NCI-H69 (cell line): Measurements from ENCODE around the gene DNAH8.

ENCODE experiments used
- DNase-seq: peaks from one replicate; lab custom pipeline; 2025; lab: John Stamatoyannopoulos, UW

DNAH8 gene

DNA sequence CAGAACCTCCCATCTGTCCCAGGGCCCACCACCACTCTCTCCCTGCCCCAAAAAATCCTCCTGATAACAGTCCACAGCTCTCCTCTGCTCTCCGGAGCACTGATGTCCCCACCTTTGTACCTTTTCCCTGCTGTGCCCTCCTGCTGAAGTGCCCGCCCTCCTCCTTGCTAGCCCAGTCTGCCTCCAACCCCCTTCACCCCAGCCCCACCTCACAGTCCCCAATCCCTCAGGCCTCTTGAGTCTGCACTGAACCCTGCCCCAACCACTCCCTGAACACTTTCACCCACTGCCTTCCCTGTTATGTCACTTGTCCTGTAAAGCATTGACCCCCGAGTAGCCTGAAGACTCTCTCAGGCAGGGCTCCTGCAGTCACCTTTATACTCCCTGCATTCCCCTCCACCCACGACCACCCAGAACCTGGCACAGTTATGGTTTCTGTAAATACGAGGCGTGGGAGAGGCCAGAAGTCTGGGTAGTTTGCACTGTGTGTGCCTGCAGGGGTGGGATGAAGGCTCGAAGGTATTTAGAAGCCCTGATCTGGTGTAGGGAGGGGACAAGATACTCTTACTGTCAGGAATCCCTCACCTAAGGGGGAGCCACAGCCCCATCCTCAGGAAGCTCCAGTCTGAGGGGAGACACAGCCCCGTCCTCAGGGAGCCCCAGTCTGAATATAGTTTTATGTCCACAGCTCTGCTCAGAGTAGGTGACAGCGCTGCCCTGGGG lies 338.9 kb downstream of the DNAH8 start:
- no peak for DNase-seq

DNA sequence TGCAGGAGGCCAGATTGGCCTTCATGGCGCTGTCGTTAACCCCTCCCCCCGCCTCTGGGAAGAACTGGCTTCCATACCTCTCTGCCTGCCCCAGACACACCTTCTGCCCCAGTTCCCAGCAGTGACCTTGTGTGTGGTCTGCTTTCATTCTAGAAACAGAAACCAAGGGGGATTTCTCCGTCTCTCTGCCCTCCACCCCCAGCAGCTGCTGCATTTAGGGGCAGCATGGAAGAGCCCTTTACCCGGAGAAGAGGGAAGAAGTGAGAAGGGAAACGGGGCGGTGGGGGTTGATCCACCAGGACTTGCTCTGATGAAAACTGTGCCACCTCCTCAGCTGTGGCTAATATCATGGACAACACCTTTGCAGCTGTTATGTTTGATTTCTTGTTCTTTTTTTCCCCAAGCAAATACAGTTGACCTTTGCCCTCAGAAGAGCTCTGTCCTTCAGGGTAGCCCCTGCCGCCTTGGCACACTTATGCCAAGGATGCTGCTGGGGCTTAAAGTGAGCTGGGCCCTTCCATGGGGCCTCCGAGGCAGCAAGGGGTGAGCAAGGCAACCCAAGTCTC lies 339.5 kb downstream of the DNAH8 start:
- no peak for DNase-seq

DNA sequence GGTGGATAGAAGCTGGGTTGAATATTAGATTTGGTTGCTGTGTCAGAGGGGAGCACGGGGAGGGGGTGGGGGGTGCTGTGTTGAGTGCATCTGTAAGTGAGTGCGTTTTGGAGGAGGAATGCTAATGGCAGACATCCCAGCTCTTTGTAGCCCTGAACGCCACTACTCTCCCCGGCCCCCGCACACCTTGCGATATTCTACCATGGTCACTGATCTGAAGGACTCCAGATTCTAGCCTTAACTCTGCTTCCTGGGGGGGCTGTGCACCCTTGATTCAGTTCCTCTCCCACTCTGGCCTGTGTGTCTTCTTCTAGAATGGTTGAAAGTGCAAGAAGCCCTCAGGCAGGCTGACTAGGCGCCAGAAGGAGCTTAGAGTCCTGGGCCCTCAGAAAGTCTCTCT lies 340.6 kb downstream of the DNAH8 start:
- no peak for DNase-seq

DNA sequence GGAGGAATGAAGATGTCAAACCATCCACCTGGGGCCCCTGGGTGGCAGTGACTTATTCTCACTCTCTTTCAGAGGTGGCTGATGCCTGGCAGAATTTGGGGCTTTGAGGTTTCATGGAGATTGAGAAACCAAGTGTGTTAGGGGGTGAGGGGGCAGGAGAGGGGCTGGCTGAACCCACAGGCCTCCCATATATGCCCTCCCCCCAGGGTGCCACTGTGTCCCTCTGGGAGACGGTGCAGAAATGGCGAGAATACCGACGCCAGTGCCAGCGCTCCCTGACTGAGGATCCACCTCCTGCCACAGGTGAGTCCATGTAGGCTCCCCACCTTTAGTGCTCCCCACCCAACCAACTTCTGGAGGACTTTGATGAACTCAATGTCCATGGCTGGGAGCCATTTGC lies 341.1 kb downstream of the DNAH8 start:
- DNase-seq = no peak

DNA sequence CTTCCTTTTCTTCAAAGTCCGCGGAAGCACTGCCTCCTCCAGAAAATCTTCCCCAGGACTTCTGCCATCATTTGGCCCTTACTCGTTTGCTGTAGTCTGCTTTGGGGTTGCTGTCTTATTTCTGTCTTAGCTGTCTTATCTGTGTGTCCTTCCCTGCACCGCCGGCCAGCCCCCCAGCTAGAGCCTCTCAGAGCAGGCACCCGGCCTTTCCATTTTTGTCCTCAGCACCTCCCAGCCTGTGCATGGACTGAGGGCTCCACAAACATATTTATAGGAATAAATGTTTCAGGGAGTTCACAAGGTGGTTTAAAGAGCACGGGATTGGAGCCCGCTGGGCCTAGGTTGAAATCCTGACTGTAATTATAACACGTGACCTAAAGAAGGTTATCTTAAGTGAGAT lies 341.6 kb downstream of the DNAH8 start:
- no peak for DNase-seq

DNA sequence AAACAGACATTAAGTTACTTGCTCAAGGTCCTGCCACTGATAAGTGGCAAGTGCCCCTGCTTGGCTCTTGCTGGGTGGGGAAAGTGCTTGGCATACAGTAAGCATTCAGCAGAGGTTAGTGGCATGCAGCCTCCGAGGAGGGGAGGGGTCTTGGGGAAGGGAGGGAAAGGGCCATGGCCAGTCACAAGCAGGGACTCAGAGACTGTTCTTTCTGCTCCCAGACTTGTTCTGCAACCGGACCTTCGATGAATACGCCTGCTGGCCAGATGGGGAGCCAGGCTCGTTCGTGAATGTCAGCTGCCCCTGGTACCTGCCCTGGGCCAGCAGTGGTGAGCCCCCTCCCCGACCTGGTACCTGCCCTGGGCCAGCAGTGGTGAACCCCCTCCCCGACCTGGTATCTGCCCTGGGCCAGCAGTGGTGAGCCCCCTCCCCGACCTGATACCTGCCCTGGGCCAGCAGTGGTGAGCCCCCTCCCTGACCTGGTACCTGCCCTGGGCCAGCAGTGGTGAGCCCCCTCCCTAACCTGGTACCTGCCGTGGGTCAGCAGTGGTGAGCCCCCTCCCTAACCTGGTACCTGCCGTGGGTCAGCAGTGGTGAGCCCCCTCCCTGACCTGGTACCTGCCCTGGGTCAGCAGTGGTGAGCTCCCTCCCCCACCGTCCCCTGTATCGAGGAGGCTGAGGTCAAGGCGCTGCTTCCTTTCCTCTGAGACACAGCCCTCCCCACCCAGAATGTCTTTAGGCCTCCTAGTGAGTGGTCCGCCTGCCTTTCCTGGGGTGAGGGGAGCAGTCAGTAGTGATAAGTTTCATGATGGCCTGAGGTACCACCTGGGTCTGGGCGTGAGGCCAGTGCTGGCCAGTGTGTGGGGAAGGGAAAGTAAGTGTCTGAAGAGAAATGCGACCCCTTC lies 342.4 kb downstream of the DNAH8 start:
- DNase-seq = no peak

DNA sequence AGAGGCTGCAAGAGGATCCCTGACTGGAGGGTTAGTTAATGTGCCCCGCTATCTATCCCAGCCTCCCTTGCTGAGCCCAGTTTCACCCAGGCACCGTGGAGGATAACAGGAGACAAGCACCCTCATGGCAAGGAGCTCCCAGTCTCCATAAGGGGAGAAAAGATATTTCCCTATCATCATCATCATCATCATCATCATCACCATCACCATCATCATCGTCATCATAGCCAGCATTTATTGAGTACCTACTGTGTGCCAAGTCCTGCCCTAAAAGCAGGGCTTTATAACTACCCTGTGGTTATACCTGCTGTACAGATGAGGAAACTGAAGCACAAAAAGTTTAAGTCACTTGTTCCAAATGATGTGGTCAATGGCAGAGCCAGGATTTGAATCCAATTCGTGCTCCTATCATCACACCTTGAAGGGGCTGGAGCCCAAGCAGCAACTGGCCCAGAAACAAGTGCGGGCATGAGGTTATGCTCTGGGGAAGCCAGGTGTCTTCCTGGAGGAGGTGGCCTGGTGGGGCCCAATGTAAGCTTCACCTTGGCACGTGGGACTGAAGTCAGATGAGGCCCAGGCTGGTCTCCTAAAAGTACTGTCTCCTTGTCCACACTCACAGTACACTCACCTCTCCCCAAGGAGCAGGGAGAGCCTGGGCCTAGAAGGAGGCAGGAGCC lies 343.5 kb downstream of the DNAH8 start:
- DNase-seq = no peak

DNA sequence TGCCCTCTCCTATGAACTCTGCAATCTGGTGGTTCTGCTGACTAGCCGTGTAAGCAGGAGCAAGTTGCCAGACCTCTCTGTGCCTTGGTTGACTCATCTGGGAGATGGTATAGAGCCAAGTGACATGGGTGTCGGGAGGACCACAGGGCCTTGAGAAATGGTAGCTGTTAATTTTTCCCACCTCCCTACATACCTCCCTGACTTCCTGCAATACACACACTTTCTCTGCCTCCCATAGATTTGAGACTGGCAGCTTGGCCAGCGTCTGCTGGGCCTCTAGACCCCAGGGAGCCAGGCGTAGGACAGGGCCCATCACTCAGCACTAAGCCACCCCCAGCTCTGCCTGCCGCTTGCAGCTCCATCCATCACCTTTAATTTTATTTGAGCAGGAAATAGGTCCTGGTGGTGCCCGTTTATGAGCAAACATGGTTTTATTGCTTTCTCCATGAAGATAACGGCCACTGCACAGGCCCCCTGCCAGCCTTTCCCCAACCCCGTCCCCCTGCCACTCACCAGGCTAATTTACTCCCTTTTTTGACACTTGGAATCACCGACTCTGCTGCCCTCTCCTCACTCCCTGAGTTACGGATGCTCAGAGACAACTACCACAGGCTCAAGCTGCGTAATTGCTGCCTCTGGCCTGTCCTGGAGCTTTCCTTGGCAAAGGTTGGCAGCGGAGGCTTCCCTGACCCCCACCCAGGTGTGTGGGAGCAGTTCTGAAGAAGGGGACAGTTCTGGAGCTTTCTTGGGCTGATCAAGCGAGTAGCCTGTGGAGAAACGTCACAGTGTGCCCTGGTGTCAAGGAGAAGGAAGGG lies 344.6 kb downstream of the DNAH8 start:
- DNase-seq = peak; percentile 71

DNA sequence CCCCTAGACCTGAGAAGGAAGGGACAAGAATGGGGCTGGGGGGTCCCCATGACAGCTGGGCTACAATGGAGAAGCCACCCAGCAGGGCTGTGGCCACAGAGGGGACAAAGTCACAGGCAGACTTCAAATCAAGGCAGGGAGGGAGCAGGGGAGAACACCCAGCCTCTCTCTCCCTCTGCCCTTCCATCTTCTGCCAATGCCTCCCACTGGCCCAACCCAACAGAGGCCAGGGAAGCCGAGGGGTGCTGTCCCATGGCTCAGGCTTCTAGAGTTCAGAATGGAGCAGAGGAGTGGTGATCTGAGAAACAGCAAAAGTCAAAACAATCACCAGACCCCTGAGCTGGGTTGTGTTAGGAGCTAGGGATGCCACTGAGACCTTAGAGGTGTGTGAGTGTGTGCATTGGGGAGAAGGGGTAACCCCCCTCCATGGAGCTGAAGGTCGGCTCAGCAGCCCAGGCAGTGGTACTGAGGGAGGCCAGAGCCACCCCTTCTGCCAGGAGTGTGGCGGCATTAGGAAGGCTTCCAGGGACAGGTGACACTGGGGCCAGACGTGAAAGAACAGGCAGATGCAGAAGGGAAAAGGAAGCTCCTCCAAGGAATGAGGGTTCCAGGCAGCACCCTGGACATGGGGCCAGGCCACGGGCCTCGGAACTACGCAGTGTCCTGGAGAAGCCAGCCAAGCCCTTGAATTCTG lies 345.5 kb downstream of the DNAH8 start:
- DNase-seq = no peak

DNA sequence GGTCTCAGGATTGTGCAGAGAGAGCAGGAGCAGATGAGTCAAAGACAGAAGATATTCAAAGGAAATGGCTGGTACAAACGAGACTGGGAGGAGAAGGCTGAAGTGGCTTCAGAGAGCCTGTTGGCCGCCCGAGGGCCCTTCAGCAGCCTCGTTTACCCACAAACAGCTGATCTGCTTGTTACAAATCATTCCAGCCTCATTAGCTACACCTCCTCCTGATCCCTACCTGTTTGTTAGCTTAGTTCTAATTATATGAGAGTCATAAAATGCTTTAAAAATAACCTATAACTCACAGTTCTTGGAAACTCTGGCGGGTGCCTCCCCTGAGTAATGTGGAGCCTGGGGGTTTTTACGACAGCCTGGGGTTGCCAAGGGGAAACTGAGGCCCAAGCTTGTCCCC lies 346.1 kb downstream of the DNAH8 start:
- peak; percentile 19 for DNase-seq

DNA sequence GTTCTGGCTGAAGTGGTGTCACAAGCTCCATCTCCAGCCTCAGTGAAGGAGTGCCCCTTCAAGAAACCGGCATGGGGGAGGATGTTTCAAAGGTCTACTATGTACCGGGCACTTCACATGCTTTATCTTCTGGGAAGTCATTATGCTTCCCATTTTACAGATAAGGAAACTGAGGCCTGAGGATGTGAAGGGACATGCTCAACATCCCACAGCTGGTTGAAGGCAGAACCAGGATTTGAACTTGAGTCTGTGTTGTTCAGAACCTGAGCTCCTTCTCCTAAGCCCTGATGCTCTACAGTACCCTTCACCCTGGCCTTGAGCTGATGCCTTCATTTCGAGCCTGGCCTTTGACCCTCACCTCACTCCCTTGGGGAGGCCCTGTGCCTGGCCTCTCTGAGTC lies 346.5 kb downstream of the DNAH8 start:
- DNase-seq = no peak

DNA sequence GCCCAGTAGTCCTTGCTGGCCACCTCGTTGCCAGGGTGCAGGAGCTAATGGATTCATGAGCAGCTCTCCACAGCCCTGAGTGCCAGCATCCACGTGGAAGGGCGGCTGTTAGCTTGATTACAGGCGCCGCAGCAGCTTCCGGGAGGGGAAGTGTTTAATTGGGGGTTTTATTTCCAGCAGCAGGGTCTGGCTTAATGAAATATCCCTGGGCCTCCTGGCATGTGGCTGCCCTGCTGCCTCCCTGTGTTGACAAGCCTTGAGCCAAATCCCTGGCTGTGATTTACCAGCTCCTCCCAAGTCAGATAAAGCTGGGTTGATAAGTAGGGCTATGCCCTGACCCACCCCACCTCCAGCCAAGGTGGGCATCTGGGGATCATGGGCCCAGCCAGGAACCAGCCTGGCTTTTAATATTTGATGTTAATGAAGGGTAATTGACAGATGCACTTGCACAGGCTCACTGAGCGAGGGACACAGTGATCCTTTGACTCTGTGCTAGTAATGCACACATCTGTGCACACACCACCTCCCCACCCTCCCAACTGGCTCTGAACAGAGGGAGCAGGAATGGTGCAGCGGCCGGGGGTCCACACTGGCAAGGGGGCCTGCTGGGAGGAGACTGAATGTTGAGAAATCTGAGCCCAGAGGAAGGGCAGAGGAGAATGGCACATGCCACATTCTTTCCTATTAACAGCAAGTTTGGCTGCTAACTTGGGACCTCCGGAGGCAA lies 347.1 kb downstream of the DNAH8 start:
- DNase-seq = peak; percentile 73

DNA sequence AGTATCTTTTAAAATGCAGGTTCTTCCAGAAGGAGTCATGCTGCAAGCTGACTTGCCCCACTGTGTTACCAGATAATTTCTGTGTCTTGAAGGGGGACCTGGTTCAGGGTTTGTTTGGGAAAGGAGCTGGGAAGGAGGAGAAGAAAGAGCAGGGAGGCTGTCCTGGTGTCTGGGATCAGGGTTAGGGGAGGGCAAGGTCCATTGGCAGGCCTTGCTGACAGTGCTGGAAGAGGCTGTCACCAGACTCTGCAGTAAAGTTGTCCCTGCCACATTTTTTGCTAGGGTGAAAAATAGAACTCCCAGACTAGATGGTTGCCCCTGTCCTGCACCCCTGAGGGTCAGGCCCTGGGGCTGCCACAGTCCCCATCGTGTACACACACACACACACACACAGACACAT lies 348.4 kb downstream of the DNAH8 start:
- DNase-seq = no peak

DNA sequence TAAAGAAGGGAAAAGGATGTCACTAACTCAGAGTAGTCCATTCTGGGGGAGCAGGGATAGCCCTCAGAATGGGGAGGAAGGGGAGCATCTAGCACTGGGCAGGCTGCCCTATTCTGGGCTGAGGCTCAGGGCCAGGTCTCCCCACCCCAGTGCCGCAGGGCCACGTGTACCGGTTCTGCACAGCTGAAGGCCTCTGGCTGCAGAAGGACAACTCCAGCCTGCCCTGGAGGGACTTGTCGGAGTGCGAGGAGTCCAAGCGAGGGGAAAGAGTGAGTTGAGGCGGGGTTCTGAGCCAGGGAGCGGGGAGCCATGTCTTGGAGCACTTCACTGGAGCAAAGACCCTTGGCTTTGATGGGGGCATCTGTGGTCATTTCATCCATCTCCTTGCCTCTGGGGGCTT lies 350.4 kb downstream of the DNAH8 start:
- no peak for DNase-seq

DNA sequence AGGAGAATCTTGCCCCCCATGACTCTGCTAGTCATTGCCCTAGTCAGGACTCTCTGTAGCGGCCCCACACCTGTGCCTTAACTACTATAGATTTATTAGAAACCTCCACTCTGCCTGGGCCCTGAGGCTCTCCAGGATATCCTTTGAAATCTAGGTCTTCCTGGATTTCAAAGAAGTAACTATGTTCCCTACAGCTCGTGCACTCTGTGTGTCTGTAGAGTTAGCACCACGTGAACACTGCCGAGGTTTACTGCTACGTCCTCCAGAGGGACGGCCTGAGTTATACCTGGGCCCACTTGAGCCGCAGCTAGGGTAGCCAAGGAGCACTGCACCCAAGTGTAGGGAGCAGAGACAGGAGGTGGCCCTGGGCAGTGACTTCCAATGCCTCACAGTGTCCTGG lies 353.3 kb downstream of the DNAH8 start:
- DNase-seq = no peak

DNA sequence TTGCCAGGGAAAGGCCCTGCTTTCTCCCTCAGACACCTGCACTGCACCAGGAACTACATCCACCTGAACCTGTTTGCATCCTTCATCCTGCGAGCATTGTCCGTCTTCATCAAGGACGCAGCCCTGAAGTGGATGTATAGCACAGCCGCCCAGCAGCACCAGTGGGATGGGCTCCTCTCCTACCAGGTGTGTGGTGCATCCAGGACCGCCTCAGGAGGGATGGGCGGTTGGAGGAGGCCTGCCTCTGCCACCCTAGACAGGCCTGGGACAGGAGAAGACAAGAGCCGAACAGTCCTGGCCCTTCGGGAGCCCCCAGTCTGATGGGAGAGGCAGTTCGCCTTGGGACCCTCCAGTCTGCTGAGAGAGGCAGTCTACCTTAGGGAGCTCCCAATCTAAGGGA lies 357.7 kb downstream of the DNAH8 start:
- no peak for DNase-seq

DNA sequence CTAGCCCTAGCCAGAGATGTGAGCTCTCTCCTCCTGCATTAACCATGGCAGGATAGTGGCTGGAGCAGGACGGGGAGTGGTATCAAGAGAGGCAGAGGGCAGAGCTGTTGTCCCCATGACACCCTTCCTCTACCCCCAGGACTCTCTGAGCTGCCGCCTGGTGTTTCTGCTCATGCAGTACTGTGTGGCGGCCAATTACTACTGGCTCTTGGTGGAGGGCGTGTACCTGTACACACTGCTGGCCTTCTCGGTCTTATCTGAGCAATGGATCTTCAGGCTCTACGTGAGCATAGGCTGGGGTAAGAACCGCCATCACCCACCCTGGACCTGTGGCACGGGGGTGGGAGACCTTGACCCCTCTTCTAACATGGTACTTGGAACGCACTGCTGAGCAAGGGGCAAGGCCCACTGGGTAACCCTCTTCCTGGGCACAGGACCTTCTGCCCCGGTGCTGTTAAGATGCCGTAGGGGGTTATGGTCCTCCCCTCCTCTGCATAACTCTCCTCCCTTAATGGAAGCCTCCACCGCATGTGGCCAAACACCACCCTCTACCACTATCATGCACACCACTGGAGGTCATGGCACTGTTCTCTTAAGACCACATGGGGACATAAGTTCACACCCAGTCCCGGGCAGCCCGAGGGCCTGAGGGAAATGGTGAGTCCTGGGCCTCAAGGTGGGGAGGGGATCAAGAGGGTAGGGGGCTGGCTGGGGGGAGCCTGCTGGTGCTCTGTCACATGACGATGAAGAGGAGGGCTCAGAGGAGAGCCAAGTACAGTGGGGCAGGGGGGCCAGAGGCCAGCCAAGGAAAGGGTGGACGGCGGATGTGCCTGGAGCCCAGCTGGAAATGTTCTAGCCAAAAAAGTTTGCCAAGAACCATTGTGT lies 358.6 kb downstream of the DNAH8 start:
- no peak for DNase-seq

DNA sequence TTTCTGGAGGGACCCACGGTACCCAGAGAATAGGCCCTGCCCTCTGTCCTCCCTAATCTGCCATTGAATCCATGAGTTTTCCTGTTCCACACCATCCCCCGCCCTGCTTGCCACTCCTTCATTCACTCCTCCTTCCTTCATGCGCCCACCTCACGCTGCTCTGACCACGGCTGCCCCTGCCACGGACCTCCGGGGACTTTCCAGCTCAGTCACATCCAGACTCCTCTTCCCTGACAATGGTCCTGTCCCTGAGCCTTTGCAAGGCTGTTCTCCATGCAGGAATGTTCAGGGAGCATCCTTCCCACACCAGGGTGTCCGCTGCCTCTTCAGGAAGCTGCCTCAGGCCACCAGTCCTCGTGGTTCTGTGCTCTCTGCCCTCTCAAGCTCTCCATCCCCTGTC lies 359.4 kb downstream of the DNAH8 start:
- no peak for DNase-seq

DNA sequence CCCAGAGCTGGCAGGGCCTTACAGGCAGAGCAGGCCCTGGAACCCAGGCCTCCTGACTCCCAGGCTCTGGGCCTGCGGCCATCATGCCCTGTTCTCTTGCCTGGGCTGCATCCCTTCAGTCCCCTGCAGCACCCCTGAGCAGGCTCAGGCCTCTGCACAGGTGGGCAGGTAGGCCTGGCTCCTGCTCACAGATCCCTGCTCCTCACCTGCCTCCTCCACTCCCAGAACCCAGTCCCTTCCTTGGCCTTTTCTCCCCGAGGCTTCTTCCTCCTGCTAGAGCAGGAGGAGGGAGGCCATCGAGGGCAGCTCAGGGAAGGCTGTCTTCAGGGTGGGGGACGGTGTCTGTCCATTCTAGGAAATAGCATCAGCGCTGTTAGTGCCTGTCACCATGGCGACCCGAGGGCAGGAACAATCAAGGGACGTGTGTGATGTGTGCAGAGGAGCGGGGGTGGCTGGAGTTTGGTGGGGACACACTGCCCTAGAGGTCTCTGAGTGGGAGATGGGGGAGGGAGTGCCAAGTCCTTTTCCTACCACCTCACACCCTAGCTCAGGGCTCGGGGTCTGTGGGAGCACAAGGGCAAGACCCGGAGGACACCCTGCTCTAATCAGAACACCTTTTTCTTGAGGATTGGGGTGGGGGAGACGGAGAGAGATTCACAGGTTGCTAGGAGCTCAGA lies 360.0 kb downstream of the DNAH8 start:
- DNase-seq = no peak
